Skin epidermis (tissue), 12 donors: ENCODE measurements around the gene ERI2.
"Not testable (repeated sequence)": the region's sequence is repeated elsewhere in the genome, so short reads cannot be mapped to it uniquely, and the experiment has no call there.

Experiments
- H3K27ac ChIP-seq, 21 experiments: fragments of 200-600 bp; sonication (generic) in 11 of 21; one replicate each; pipeline ENCODE4 v1.5.0; 2020; ENCODE audit warnings: mild to moderate bottlenecking in 3 of 21, inconsistent platforms in 2 of 21, moderate library complexity in 2 of 21
- H3K4me3 ChIP-seq, 7 experiments: fragments of 200-600 bp; sonication (generic) in 2 of 7; one replicate each; pipeline ENCODE4 v1.5.0; 2020; ENCODE audit warnings: inconsistent platforms in 2 of 7, mild to moderate bottlenecking in 2 of 7, moderate library complexity in 1 of 7

Gene ERI2

GRCh38 chr16:20768818-20769217 is 37.5 kb downstream of the ERI2 start:
- Histone ChIP-seq H3K4me3 (no peak overlapping the region), H3K27ac (no peak overlapping the region)

GRCh38 chr16:20768121-20768520 is 38.2 kb downstream of the ERI2 start:
- no peak overlapping the region for H3K27ac ChIP-seq
- H3K4me3 ChIP-seq, result no peak overlapping the region

- Histone ChIP-seq H3K27ac (no peak overlapping the region), H3K4me3 (no peak overlapping the region)
Observed at GRCh38 chr16:20767577-20767976, 38.7 kb downstream of the ERI2 start.

GRCh38 chr16:20766294-20766693 is 40.0 kb downstream of the ERI2 start:
- Histone ChIP-seq H3K27ac (no peak overlapping the region), H3K4me3 (no peak overlapping the region)

- Histone ChIP-seq H3K27ac (no peak overlapping the region), H3K4me3 (no peak overlapping the region)
Observed at GRCh38 chr16:20765732-20766131, 40.5 kb downstream of the ERI2 start.

GRCh38 chr16:20764448-20764847 is 41.8 kb downstream of the ERI2 start:
- not testable (repeated sequence) for H3K4me3 ChIP-seq
- H3K27ac ChIP-seq, result peak overlapping the region in 5 of 21 experiments; percentile 12 to 85 (median 61)

- Histone ChIP-seq H3K4me3 (peak within 1 kb of the TSS; percentile 22 to 47 (median 36)), H3K27ac (peak within 1 kb of the TSS in 18 of 21 experiments; percentile 13 to 85 (median 58))
Observed at GRCh38 chr16:20763461-20764232, 42.6 kb downstream of the ERI2 start, which contains the start of gene ACSM3. Gene ACSM3, plus strand, starts transcription at chr16:20764014. Its CDS starts 6,021 bp downstream, at chr16:20770035.

- no peak overlapping the region for H3K4me3 ChIP-seq
- H3K27ac ChIP-seq, result peak overlapping the region in 1 of 21 experiments; percentile 59
Observed at GRCh38 chr16:20762404-20763123, 43.7 kb downstream of the ERI2 start.

- no peak overlapping the region for H3K4me3 ChIP-seq
- no peak overlapping the region for H3K27ac ChIP-seq
Observed at GRCh38 chr16:20761175-20761574, 45.1 kb downstream of the ERI2 start.

GRCh38 chr16:20760346-20760745 is 45.9 kb downstream of the ERI2 start:
- no peak overlapping the region for H3K27ac ChIP-seq
- H3K4me3 ChIP-seq, result no peak overlapping the region

GRCh38 chr16:20755799-20756198 is 50.5 kb downstream of the ERI2 start:
- H3K27ac ChIP-seq, H3K4me3 ChIP-seq: not testable (repeated sequence)

GRCh38 chr16:20755238-20755637 is 51.0 kb downstream of the ERI2 start:
- H3K4me3 ChIP-seq, result no peak overlapping the region
- no peak overlapping the region for H3K27ac ChIP-seq

- Histone ChIP-seq H3K27ac (no peak overlapping the region), H3K4me3 (no peak overlapping the region)
Observed at GRCh38 chr16:20753727-20754126, 52.5 kb downstream of the ERI2 start.

GRCh38 chr16:20750558-20750957 is 55.7 kb downstream of the ERI2 start:
- Histone ChIP-seq H3K4me3 (no peak overlapping the region), H3K27ac (no peak overlapping the region)

- Histone ChIP-seq H3K27ac (no peak overlapping the region), H3K4me3 (no peak overlapping the region)
Observed at GRCh38 chr16:20749474-20749873, 56.8 kb downstream of the ERI2 start.

GRCh38 chr16:20747030-20747816 is 59.0 kb downstream of the ERI2 start:
- Histone ChIP-seq H3K4me3 (no peak overlapping the region), H3K27ac (no peak overlapping the region)

- no peak overlapping the region for H3K4me3 ChIP-seq
- no peak overlapping the region for H3K27ac ChIP-seq
Observed at GRCh38 chr16:20746461-20746860, 59.8 kb downstream of the ERI2 start.
